ENCODE results near the gene C6.

DNA sequence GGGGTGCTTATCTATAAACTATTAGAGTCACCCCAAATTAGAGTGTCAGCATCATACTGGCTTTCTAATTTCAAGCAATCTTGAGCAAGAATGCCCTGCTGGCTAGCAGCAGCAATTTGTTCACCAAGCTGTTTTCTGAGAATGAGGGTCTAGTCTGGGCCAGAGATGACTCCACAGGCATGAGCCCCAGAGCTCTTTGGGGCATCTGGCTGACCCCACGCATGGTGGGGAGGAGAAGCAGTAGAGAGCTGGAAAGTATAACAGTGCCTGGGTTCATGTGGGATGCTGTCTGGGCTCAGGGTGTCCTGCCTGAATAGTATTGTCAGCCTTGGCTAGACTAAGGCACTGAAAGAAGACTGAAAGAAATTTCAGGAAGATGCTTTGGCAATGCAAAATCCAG is 64.9 kb downstream of the C6 start:
- TF ChIP-seq RAD21 (IDR thresholded peaks at IDR 0.05) (no peak), HNF4A (conservative IDR thresholded peaks at IDR 0.05) (no peak), EGR1 (IDR thresholded peaks at IDR 0.05; ENCODE audit: low read depth in 2 of 2) (no peak), HNF4G (IDR thresholded peaks at IDR 0.05) (no peak), GABPA (IDR thresholded peaks at IDR 0.05 in 1 of 2, conservative IDR thresholded peaks at IDR 0.05 in 1 of 2) (no peak), TAF1 (conservative IDR thresholded peaks at IDR 0.05) (no peak), YY1 (IDR thresholded peaks at IDR 0.05) (no peak)
- TF ChIP-seq, protein P1, sequence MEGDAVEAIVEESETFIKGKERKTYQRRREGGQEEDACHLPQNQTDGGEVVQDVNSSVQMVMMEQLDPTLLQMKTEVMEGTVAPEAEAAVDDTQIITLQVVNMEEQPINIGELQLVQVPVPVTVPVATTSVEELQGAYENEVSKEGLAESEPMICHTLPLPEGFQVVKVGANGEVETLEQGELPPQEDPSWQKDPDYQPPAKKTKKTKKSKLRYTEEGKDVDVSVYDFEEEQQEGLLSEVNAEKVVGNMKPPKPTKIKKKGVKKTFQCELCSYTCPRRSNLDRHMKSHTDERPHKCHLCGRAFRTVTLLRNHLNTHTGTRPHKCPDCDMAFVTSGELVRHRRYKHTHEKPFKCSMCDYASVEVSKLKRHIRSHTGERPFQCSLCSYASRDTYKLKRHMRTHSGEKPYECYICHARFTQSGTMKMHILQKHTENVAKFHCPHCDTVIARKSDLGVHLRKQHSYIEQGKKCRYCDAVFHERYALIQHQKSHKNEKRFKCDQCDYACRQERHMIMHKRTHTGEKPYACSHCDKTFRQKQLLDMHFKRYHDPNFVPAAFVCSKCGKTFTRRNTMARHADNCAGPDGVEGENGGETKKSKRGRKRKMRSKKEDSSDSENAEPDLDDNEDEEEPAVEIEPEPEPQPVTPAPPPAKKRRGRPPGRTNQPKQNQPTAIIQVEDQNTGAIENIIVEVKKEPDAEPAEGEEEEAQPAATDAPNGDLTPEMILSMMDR (IDR thresholded peaks at IDR 0.05; ENCODE audit: low read depth, low read length, missing input control): no peak
- TF ChIP-seq, protein P2, sequence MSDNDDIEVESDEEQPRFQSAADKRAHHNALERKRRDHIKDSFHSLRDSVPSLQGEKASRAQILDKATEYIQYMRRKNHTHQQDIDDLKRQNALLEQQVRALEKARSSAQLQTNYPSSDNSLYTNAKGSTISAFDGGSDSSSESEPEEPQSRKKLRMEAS (IDR thresholded peaks at IDR 0.05): no peak
- TF ChIP-seq, protein P3, sequence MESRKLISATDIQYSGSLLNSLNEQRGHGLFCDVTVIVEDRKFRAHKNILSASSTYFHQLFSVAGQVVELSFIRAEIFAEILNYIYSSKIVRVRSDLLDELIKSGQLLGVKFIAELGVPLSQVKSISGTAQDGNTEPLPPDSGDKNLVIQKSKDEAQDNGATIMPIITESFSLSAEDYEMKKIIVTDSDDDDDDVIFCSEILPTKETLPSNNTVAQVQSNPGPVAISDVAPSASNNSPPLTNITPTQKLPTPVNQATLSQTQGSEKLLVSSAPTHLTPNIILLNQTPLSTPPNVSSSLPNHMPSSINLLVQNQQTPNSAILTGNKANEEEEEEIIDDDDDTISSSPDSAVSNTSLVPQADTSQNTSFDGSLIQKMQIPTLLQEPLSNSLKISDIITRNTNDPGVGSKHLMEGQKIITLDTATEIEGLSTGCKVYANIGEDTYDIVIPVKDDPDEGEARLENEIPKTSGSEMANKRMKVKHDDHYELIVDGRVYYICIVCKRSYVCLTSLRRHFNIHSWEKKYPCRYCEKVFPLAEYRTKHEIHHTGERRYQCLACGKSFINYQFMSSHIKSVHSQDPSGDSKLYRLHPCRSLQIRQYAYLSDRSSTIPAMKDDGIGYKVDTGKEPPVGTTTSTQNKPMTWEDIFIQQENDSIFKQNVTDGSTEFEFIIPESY (IDR thresholded peaks at IDR 0.05): no peak
- TF ChIP-seq, protein P4, sequence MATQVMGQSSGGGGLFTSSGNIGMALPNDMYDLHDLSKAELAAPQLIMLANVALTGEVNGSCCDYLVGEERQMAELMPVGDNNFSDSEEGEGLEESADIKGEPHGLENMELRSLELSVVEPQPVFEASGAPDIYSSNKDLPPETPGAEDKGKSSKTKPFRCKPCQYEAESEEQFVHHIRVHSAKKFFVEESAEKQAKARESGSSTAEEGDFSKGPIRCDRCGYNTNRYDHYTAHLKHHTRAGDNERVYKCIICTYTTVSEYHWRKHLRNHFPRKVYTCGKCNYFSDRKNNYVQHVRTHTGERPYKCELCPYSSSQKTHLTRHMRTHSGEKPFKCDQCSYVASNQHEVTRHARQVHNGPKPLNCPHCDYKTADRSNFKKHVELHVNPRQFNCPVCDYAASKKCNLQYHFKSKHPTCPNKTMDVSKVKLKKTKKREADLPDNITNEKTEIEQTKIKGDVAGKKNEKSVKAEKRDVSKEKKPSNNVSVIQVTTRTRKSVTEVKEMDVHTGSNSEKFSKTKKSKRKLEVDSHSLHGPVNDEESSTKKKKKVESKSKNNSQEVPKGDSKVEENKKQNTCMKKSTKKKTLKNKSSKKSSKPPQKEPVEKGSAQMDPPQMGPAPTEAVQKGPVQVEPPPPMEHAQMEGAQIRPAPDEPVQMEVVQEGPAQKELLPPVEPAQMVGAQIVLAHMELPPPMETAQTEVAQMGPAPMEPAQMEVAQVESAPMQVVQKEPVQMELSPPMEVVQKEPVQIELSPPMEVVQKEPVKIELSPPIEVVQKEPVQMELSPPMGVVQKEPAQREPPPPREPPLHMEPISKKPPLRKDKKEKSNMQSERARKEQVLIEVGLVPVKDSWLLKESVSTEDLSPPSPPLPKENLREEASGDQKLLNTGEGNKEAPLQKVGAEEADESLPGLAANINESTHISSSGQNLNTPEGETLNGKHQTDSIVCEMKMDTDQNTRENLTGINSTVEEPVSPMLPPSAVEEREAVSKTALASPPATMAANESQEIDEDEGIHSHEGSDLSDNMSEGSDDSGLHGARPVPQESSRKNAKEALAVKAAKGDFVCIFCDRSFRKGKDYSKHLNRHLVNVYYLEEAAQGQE (IDR thresholded peaks at IDR 0.05): no peak
